ENCODE data around the gene NTSR2.

The NTSR2 gene

DNA sequence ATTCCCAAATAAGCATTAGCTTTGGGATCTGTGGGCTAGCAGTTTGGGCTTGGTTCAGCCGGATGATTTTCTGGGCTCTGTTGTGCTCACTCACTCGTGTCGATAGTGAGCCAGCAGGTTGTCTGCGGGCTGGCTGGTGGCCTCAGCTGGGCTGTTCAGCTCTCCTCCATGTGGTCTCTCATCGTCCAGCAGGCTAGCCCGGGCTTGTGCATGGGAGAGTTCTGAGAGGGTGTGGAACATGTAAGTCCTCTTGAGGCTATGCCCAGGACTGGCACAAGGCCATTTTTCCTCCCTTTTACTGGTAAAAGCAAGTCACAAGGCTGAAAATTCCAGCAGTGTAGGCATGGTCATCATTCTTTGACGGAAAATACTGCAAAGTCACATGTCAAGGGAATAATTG is 38.5 kb downstream of the NTSR2 start:
- no peak for TF ChIP-seq ZFX (IDR thresholded peaks at IDR 0.05; ENCODE audit: borderline replicate concordance)
- TF ChIP-seq, protein P1, sequence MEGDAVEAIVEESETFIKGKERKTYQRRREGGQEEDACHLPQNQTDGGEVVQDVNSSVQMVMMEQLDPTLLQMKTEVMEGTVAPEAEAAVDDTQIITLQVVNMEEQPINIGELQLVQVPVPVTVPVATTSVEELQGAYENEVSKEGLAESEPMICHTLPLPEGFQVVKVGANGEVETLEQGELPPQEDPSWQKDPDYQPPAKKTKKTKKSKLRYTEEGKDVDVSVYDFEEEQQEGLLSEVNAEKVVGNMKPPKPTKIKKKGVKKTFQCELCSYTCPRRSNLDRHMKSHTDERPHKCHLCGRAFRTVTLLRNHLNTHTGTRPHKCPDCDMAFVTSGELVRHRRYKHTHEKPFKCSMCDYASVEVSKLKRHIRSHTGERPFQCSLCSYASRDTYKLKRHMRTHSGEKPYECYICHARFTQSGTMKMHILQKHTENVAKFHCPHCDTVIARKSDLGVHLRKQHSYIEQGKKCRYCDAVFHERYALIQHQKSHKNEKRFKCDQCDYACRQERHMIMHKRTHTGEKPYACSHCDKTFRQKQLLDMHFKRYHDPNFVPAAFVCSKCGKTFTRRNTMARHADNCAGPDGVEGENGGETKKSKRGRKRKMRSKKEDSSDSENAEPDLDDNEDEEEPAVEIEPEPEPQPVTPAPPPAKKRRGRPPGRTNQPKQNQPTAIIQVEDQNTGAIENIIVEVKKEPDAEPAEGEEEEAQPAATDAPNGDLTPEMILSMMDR (IDR thresholded peaks at IDR 0.05) = no peak
- H3K27ac ChIP-seq = no peak overlapping the region

DNA sequence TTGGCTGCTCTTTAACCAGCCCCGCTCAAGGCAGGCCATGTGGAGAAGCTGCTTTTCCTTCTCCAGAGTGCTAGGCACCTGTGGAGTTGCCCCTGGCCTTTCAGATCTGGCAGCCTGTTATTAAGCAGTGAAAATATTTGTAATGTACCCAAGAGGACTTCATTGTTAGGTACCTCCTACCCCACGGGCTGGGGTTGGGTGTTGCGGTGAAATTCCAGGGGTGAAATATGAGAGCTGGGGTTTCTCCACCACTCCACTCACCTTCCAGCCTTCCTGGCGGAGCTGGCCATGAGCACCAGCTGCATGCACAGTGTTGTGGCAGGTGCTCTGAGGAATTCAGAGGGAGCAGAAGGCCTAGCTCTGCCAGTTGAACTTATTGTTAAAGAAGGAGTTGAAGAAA is 39.1 kb downstream of the NTSR2 start:
- TF ChIP-seq ZFX (IDR thresholded peaks at IDR 0.05; ENCODE audit: borderline replicate concordance) = no peak
- TF ChIP-seq, protein P1 (IDR thresholded peaks at IDR 0.05) = no peak

DNA sequence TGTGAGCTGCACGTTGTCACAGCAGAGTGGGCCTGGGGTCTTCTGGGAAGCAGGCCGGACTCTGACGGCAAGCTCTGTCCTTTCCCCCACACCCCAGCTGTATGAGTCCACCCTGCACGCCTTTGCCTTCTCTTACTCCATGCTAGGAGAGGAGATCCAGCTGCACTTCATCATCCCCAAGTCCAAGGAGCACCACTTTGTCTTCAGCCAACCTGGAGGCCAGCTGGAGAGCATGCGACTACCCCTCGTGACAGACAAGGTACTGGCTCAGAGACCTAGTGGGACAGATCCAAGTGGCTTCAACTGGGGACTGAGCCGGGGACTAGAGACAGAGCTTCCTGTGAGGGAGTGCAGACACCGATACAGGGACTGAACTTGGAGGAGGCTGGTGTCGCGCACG is 40.1 kb downstream of the NTSR2 start:
- no peak overlapping the region for H3K27ac ChIP-seq

More for the DNA sequence above, 39.1 kb downstream of the NTSR2 start:
- H3K27ac ChIP-seq = no peak overlapping the region

DNA sequence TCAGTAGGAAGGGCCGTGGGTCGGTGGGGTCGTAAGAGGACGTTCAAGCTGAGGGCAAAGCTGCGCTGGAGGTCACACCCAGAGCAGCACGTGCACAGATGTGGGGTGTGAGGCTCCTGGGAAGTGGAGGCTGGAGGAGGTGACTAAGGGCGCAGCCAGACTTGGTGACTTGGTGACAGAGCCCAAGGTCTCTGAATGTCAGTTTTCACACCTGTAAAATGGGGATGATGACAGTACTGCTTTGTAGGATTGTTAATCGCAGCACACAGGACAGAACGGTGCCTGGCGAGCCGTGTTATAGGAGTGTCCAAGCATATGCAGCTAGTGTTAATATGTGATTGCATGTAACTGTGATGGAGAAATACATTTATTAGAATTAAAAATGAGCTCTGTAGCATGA is 40.8 kb downstream of the NTSR2 start:
- no peak overlapping the region for H3K27ac ChIP-seq
- TF ChIP-seq, protein P1 (IDR thresholded peaks at IDR 0.05) = no peak
- TF ChIP-seq ZFX (IDR thresholded peaks at IDR 0.05; ENCODE audit: borderline replicate concordance) = no peak

More for the DNA sequence above, 40.1 kb downstream of the NTSR2 start:
- TF ChIP-seq, protein P1 (IDR thresholded peaks at IDR 0.05) = no peak
- TF ChIP-seq ZFX (IDR thresholded peaks at IDR 0.05; ENCODE audit: borderline replicate concordance) = no peak

DNA sequence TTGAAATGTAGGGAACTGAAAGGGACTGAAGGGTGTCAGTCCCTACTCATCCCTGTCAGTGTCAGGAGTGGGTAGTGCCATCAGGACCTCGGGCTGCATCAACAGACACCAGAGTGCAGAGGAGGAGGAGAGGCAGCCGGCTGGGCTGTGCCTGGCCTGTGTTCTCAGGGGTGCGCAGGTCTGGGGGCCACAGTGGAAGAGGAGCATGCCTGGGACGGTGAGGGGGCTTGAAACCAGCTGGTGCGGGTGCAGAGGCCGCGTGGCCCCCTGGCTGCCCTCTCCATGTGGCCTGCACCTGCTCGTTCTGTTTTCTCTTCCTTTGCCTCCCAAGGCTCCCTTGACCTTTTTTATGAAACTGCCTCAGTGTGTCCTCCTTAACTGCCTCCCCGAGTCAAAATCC is 41.3 kb downstream of the NTSR2 start:
- no peak for TF ChIP-seq ZFX (IDR thresholded peaks at IDR 0.05; ENCODE audit: borderline replicate concordance)
- TF ChIP-seq, protein P1 (IDR thresholded peaks at IDR 0.05) = no peak
- no peak overlapping the region for H3K27ac ChIP-seq

DNA sequence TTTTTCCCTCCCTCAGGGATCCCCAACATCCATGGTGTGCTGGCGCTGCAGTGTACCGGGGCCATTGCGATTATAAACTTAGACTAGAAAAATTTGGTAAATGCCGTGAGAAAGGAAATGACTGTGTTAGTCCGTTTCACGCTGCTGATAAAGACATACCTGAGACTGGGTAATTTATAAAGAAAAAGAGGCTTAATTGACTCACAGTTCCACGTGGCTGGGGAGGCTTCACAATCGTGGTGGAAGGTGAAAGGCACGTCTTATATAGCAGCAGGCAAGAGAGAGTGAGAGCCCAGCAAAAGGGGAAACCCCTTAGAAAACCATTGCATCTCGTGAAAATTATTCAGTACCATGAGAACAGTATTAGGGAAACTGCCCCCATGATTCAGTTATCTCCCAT is 44.3 kb downstream of the NTSR2 start:
- TF ChIP-seq, protein P1 (IDR thresholded peaks at IDR 0.05) = no peak
- no peak for TF ChIP-seq ZFX (IDR thresholded peaks at IDR 0.05; ENCODE audit: borderline replicate concordance)
- H3K27ac ChIP-seq = no peak overlapping the region

DNA sequence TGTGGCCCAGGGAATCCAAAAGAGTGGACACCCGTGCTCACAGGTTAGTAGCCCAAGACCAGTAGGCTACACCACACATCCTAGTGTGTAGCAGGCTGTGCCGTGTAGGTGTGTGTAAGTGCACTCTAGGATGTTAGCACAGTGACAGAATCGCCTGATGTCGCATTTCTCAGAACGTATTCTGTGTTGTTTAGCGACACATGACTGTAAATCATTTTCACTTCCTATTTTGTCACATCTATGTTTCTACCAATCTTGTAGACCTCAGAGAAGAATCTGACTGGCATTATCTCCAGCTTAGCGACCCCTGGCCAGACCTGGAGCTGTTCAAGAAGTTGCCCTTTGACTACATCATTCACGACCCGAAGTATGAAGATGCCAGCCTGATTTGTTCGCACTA is 45.1 kb downstream of the NTSR2 start:
- TF ChIP-seq, protein P1 (IDR thresholded peaks at IDR 0.05) = no peak
- TF ChIP-seq ZFX (IDR thresholded peaks at IDR 0.05; ENCODE audit: borderline replicate concordance) = no peak
- H3K27ac ChIP-seq = no peak overlapping the region

All from 22Rv1 (cell line).